RPMI7951 (cell line): ENCODE data around the gene DHRS9. TPM values are rescaled to one million over a fixed set of nuclear protein-coding genes. Genes with fewer than 3 reads are reported as not detected.
"Not testable (repeated sequence)": the region's sequence is repeated elsewhere in the genome, so short reads cannot be mapped to it uniquely, and the experiment has no call there.

Experiments
- DNase-seq: peaks from one replicate; pipeline ENCODE4 v3.0.0-alpha.2; 2012; ENCODE audit warnings: low read depth
- total RNA-seq: library from RNA; depleted of rRNA; stranded (reverse); fragments of >200 nt; shearing (Covaris generic); gene quantifications from 2 replicates; pipeline ENCODE4 v1.2.3, GENCODE V29; 2014

Gene DHRS9
- total RNA-seq, 1 experiment from 2014 or later: not detected

- peak; percentile 89 for DNase-seq
These were observed 26.3 kb downstream of the DHRS9 start for GRCh38 chr2:169095621-169096105.

GRCh38 chr2:169104848-169105247, 35.5 kb downstream of the DHRS9 start:
- no peak for DNase-seq

DNA sequence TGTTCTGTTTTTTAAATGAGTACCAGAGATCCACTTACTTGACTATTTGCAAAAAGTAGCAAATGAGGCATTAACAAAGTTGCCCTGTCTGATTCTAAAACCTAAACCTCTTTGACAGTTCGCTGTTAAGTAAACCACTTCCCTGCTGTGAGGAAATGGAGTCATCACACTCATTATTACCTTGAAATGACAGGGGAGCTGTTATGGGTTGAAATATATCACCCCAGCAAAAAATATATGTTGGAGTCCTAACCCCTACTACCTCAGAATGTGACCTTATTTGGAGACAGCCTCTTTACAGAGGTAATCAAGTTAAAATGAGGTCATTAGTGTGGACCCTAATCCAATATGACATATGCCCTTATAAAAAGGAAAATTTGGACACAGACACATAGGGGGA, 36.1 kb downstream of the DHRS9 start:
- DNase-seq: no peak

- no peak for DNase-seq
These were observed 36.8 kb downstream of the DHRS9 start for GRCh38 chr2:169106134-169106533.

GRCh38 chr2:169106563-169107545, 37.5 kb downstream of the DHRS9 start:
- no peak for DNase-seq

DNA sequence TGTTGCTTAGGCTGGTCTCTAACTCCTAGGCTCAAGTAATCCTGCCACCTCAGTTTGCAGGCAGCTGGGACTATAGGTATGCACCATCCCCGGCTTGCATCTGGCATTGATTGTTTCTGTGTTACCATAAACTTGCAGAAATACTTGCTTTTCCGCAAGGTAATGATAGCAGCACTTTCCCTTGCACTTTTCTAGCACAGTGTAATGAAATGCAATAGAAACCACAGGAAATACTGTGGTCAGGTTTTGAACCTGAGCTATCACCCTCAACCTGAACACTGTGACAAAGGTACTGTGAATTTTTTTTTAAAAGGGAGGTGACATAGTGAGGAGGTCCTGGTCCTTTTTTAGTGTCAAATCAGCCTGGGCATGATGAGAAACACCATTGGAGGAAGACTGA, 38.3 kb downstream of the DHRS9 start:
- DNase-seq: no peak

- DNase-seq: no peak
These were observed 38.9 kb downstream of the DHRS9 start for GRCh38 chr2:169108099-169108884.

GRCh38 chr2:169109502-169110409, 40.4 kb downstream of the DHRS9 start:
- peak; percentile 51 for DNase-seq

GRCh38 chr2:169110419-169110818, 41.1 kb downstream of the DHRS9 start:
- DNase-seq: no peak

GRCh38 chr2:169110916-169111315, 41.6 kb downstream of the DHRS9 start:
- DNase-seq: no peak

- DNase-seq: no peak
These were observed 43.5 kb downstream of the DHRS9 start for GRCh38 chr2:169112841-169113240.

DNA sequence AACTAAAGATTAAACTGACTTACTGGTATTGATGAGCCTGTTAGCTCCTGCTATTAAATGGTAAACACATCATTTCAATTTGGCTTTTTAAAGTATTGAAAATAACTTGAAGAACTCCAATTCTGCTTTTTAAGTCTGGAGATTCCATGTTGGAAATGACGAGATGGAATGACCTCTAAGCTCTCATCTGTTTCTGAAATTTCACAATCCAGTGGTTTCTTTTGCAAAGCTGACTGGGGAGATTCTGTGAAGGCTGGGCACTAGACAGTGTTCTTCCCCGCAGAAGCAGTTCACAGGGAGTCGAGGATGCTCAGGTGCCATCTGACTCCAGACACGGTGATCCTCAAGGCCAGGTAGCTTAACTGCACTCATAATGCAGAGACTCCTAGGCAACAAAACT, 44.7 kb downstream of the DHRS9 start:
- DNase-seq: no peak

DNA sequence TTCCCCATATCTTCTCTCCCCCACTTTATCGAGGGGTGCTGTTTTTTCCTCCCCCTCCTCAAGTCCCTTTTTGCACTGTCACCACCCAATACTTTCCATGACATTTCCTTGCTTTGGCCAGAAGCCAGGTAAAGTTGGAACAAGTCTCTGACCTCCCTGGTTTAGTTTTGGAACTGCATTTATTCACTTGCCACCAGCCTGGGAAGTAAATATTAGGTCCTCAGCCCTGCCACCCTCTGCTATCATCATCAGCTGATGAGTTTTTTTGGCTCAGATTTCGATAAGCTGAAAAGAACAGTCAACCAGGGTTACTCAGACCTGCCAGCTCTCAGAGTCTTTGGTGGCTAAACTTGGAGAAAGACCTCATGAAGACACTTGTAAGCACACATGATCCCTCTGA, 47.0 kb downstream of the DHRS9 start:
- no peak for DNase-seq

DNA sequence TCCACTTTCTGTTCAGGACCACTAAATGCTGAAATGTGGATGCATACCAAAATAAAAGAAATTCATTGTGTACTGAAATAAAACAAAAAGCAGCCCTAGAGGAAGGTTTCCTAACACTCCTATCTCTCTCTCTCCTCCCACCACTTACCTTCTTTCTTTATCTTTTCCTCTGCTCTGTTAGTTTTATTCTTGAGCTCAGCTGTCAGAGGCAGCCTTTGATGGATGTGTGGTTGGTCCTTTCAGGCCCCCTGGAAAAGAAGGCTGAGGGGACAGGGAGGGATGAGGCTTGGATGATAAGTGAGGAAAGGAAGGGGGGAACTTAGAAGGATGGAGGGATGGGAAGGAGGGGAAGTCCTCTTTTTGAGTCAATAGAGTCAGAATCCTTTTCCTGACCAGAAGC, 47.6 kb downstream of the DHRS9 start:
- DNase-seq: no peak

- DNase-seq: no peak
These were observed 48.7 kb downstream of the DHRS9 start for GRCh38 chr2:169118060-169118459.

DNA sequence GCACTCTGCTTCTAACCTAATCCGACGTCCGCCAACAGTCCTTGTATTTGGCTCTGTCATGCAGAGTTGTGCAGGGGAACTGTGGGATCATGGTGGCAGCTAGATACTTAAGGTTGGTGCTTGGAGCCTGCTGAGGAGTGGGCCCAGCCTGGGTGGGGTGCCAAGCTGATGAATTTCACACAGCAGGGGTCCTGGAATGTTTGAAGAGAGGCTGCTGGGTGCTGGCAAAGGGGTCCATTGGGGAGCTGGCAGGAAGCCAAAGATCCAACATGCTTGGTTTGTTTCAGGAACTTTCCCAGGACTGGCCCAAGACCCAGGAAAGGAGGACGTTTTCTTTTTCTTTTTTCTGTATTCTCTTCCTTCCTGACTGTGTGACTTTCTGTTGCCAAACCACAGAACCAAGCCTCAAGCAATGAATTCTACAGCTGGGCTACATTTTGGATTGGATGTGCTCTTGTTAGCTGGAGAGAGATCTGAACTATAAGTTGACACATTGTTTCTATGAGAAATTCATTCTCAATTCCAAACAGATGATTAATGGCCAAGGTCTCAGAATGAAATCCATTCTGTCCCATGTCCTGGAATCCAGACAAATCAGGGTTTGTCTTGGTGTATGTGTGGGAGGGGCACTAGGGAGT, 49.9 kb downstream of the DHRS9 start:
- DNase-seq: peak; percentile 58

- peak; percentile 6 for DNase-seq
These were observed 50.5 kb downstream of the DHRS9 start for GRCh38 chr2:169119851-169120250.

- no peak for DNase-seq
These were observed 60.4 kb downstream of the DHRS9 start for GRCh38 chr2:169129703-169130243.

DNA sequence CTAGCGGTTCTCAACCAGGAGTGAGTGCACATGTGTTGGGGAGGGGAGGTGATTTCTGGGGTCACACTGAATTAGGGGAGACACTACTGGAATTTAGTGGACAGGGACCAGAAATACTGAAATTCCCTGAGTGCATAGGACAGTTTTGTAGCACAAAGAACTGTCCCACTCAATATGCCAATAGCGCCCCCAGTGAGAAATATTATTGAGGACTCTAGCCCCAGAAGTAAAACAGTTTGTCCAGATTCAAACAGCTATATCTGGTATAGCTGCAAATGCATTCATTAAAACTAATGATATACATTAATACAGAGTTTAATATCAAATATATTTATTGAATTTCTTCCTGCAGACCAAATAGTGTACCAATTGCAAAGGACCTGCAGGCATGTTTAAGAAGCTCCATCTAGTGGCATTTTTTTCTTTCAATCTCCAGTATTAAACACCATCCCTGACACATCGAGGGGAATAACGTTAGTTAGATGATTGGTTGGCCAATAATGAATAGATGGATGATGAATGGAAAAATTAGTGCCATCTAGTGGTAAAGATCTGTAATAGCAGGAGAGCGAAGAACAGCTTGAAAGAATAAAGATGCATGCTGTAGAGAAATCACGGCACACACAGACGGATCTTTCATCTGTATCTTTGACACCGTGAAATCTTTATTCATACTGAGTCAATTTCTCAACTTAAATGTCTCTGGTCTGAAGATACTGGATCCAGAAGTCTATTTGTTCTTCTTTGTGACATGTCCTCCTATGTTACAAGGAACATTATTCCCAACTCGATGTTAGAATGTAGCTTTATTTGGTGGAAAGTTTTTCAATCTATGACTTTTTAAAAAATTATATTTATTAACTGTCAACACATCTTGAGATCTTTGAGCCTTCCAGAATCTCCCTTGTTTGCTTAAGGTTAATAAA, 62.5 kb downstream of the DHRS9 start:
- DNase-seq: peak; percentile 49

GRCh38 chr2:169134272-169134671, 64.9 kb downstream of the DHRS9 start:
- DNase-seq: not testable (repeated sequence)
